Right lobe of liver (tissue), 6 donors: Measurements from ENCODE around the gene HECTD4. TPM values are rescaled to one million over a fixed set of nuclear protein-coding genes. Genes with fewer than 3 reads are reported as not detected.
A peak's percentile ranks its signal among the peaks of the same experiment; 100 is the strongest.

Experiments used
- ATAC-seq, 4 donors: fragments of 200-7000 bp; cut with Tn5 transposase; one replicate each; pipeline ENCODE4 v1.9.1; 2020; ENCODE audit warnings: mild to moderate bottlenecking in 4 of 4, moderate library complexity in 4 of 4
- DNase-seq, 3 donors: peaks; one replicate each; pipeline ENCODE4 v3.0.0-alpha.2; 2020
- H3K27ac ChIP-seq, 3 donors: fragments of 200-600 bp; one replicate each; pipeline ENCODE4 v1.8.0; 2022
- H3K27me3 ChIP-seq, 2 donors: fragments of 200-600 bp; one replicate each; pipeline ENCODE4 v1.8.0; 2022
- H3K36me3 ChIP-seq, 4 donors: fragments of 200-600 bp; sonication (generic) in 1 of 4; one replicate each; pipeline versions ENCODE4 v1.5.1 to v1.8.0; 2017 to 2022; ENCODE audit warnings: control low read depth in 1 of 4
- H3K4me1 ChIP-seq, 4 donors: fragments of 200-600 bp; sonication (generic) in 1 of 4; one replicate each; pipeline versions ENCODE4 v1.5.1 to v1.8.0; 2017 to 2022; ENCODE audit warnings: control low read depth in 1 of 4
- H3K4me3 ChIP-seq, 3 donors: fragments of 200-600 bp; one replicate each; pipeline ENCODE4 v1.8.0; 2022
- H3K9me3 ChIP-seq, 4 donors: fragments of 200-600 bp; sonication (generic) in 1 of 4; one replicate each; pipeline versions ENCODE4 v1.5.1 to v1.8.0; 2017 to 2022; ENCODE audit warnings: control low read depth in 1 of 4
- POLR2A ChIP-seq: fragments of 450-650 bp; IDR thresholded peaks from one replicate; pipeline ENCODE4 v1.6.1; 2017; ENCODE audit warnings: antibody characterized with exemption, mild to moderate bottlenecking
- WGBS: methylation state at CpG from one replicate; pipeline ENCODE4 v1.1.6; 2018; ENCODE audit warnings: low coverage, low lambda C conversion rate; ENCODE audit not compliant: insufficient coverage; ENCODE audit errors: missing lambda C conversion rate; 5-methylcytosine and 5-hydroxymethylcytosine counted together
- intact Hi-C, 2 donors: fragments of 100-400 bp; cut with DNase I; formaldehyde crosslinking; loops; one replicate each; pipeline versions ENCODE4 v1.11.2 to v1.14.1; 2022
- total RNA-seq, 6 experiments: library from RNA; depleted of rRNA in 2 of 6; stranded (reverse); fragments of >200 nt in 2 of 6; fragmentation: NEBNext Ultra II Directional in 3 of 6; extraction: Animal tissue kit (Norgen Biotek cat#: 25700) in 3 of 6; gene quantifications; one replicate each; pipeline versions ENCODE4 v1.1.0 to v1.2.4, GENCODE V29; 2016 to 2023
- TF ChIP-seq, protein P1 (sequence below), 4 donors: fragments of 200-600 bp in 3 of 4; fragments of 450-650 bp in 1 of 4; IDR thresholded peaks; one replicate each; pipeline versions ENCODE4 v1.5.1 to v1.8.0; 2016 to 2022; ENCODE audit warnings: antibody characterized with exemption in 4 of 4, mild to moderate bottlenecking in 2 of 4
- donor health status: DM: no; HTN: yes; CAD: no.
- donor health status: DM: no; HTN: no; CAD: no.
- donor health status: DM: no; HTN: no; CAD: no.
- donor health status: DM: no; HTN: yes; CAD: no.
- donor health status: DM: no; HTN: yes; CAD: no.

The HECTD4 gene
- total RNA-seq, 6 experiments from 2014 or later = 12.6 to 24.4 (median 19.3) TPM

DNA sequence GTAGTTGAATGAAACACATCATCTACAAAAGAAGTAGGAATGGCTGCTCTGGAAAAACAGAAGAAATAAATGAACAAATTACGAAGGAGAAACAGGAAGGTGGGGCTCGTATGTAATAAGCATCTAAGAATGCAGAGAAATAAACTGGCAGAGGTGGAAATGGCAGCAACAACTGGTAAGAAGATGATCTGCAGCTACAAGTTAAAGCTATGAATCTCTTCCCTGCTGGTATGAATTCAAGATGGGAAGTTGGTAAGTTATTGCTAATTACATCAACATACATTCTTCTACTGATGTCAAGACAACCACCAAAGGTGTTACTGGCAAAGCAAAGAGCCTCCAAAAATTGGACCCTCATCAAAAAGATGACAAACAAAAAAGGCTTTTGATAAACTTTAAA is 59.8 kb downstream of the HECTD4 start:
- Histone ChIP-seq H3K9me3 (no peaks in the 10 kb centered on the region), H3K27ac (no peak overlapping the region), H3K27me3 (no peaks in the 10 kb centered on the region), H3K36me3 (no peaks in the 10 kb centered on the region), H3K4me3 (no peak overlapping the region), H3K4me1 (peaks cover 0 to 41% (median 7%) of the 10 kb centered on the region in 4 donors)
- no peak for ATAC-seq
- DNase-seq = no peak
- WGBS = 73% methylated on average over 2 of the region's 2 CpGs
- intact Hi-C loops = no loop called here
- TF ChIP-seq, protein P1, sequence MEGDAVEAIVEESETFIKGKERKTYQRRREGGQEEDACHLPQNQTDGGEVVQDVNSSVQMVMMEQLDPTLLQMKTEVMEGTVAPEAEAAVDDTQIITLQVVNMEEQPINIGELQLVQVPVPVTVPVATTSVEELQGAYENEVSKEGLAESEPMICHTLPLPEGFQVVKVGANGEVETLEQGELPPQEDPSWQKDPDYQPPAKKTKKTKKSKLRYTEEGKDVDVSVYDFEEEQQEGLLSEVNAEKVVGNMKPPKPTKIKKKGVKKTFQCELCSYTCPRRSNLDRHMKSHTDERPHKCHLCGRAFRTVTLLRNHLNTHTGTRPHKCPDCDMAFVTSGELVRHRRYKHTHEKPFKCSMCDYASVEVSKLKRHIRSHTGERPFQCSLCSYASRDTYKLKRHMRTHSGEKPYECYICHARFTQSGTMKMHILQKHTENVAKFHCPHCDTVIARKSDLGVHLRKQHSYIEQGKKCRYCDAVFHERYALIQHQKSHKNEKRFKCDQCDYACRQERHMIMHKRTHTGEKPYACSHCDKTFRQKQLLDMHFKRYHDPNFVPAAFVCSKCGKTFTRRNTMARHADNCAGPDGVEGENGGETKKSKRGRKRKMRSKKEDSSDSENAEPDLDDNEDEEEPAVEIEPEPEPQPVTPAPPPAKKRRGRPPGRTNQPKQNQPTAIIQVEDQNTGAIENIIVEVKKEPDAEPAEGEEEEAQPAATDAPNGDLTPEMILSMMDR (IDR thresholded peaks at IDR 0.05) = no peak
- no peak for TF ChIP-seq POLR2A

DNA sequence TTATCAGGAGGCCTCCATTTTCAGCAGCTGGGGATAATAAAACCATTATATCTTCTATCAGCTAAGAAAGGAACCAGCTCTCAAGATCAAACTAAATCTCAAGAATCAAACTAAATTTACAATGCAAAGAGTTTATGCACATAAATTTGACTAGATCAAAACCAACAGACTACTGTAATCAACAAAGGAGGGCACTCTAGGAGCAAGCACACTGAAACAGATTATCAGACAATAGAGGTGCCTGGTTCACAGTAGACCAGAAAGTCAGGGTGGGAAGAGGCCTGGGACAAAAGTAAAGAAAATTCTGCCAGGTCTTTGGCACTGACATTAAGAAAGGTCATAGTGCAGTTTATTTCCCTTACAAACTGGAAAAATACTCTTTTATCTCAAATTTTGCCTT is 61.0 kb downstream of the HECTD4 start:
- Histone ChIP-seq H3K4me1 (peaks cover 0 to 37% (median 7%) of the 10 kb centered on the region in 4 donors), H3K4me3 (no peak overlapping the region), H3K9me3 (no peaks in the 10 kb centered on the region), H3K27ac (no peak overlapping the region), H3K27me3 (no peaks in the 10 kb centered on the region), H3K36me3 (no peaks in the 10 kb centered on the region)
- intact Hi-C loops = no loop called here
- no peak for TF ChIP-seq POLR2A
- TF ChIP-seq, protein P1 (IDR thresholded peaks at IDR 0.05) = no peak
- ATAC-seq (no peak), DNase-seq (no peak)

DNA sequence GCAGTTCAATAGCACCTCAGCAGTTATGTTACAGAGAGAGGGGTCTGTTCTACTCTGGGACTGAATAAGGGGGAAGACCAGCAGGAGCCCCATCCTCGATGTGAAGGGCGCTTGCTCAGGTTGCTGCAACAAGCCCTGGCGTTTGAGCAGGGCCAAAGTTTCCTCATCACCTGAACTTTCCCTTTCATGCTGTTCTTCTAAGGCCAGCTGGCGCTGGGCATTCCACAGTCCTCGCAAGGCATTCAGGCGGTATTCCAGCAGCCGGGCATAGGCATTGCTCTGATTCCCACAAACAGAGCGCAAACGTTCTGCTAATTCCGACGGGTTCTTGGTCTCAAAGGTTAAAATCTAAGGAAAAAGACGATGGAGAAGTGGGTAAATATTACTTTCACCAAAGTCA is 62.8 kb downstream of the HECTD4 start:
- intact Hi-C loops = no loop called here
- H3K4me3 ChIP-seq = no peak overlapping the region
- DNase-seq = peak; percentile 57 to 88 (median 82)
- H3K4me1 ChIP-seq = peaks cover 0 to 35% (median 7%) of the 10 kb centered on the region in 4 donors
- H3K27me3 ChIP-seq = no peaks in the 10 kb centered on the region
- no peaks in the 10 kb centered on the region for H3K36me3 ChIP-seq
- peak; percentile 91 to 96 (median 94) for ATAC-seq
- no peaks in the 10 kb centered on the region for H3K9me3 ChIP-seq
- TF ChIP-seq, protein P1 (IDR thresholded peaks at IDR 0.05) = no peak
- no peak overlapping the region for H3K27ac ChIP-seq
- 21% methylated on average over 12 of the region's 12 CpGs for WGBS

DNA sequence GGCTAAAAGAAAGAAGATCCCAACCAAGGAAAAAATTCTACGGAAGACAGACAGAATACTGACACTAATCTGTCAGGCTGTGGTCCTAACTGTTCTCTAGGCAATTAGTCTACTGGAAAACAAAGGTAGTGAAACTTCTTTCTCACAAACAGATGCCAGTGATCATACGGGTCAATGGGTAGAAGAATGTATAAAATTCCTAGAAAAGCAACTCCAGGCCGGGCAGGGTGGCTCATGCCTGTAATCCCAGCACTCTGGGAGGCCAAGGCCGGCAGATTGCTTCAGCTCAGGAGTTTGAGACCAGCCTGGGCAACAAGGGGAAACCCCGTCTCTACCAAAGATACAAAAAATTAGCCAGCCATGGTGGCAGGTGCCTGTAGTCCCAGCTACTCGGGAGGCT is 64.8 kb downstream of the HECTD4 start:
- Histone ChIP-seq H3K36me3 (no peaks in the 10 kb centered on the region), H3K27ac (no peak overlapping the region), H3K4me3 (no peak overlapping the region), H3K4me1 (peaks cover 0 to 28% (median 7%) of the 10 kb centered on the region in 4 donors), H3K27me3 (no peaks in the 10 kb centered on the region), H3K9me3 (no peaks in the 10 kb centered on the region)
- ATAC-seq = no peak
- TF ChIP-seq POLR2A = no peak
- TF ChIP-seq, protein P1 (IDR thresholded peaks at IDR 0.05) = no peak
- intact Hi-C loops = no loop called here
- 90% methylated on average over 2 of the region's 6 CpGs for WGBS
- no peak for DNase-seq

DNA sequence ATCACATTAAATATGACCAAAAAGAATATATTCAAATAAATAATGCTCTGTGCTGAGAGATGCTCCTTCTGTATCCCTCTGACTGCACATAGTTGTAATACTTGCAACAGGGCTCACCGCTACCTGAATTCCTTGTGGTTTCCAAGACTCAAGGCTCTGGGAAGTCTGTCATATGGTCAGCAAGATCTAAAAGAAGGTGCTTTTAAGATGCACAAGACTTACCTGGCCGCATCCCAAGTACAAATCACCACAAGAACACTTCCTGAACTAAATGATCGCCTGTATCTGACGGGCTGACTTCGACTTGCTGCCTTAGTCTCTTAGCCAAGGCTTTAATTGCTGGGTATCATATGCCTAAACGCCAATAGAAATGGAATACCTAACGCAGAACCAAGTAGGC is 67.2 kb downstream of the HECTD4 start:
- intact Hi-C loops = no loop called here
- TF ChIP-seq, protein P1 (IDR thresholded peaks at IDR 0.05) = no peak
- TF ChIP-seq POLR2A = no peak
- Histone ChIP-seq H3K9me3 (no peaks in the 10 kb centered on the region), H3K36me3 (no peaks in the 10 kb centered on the region), H3K27ac (no peak overlapping the region), H3K4me3 (no peak overlapping the region), H3K4me1 (peaks cover 0 to 25% (median 7%) of the 10 kb centered on the region in 4 donors), H3K27me3 (no peaks in the 10 kb centered on the region)
- 97% methylated on average over 7 of the region's 7 CpGs for WGBS
- DNase-seq (no peak), ATAC-seq (no peak)
